HEK293 (cell line): ENCODE results near the gene DMGDH.

ENCODE experiments used
- CTCF ChIA-PET: fragments of 350-600 bp; formaldehyde crosslinking; extraction: SDS; loops from one replicate; lab custom pipeline; 2021; ENCODE audit warnings: antibody characterized with exemption; lab: Yijun Ruan, JAX
- POLR2A ChIA-PET: fragments of 300-600 bp; formaldehyde crosslinking; extraction: SDS; loops from one replicate; lab custom pipeline; 2020; ENCODE audit warnings: antibody characterized with exemption, inconsistent platforms; lab: Yijun Ruan, JAX
- H3K27ac ChIP-seq: fragments of 200-500 bp; sonication (Bioruptor generic); 2 replicates; pipeline ENCODE4 v1.5.1; 2014; ENCODE audit warnings: low read depth, low read length, control low read depth, inconsistent platforms; ENCODE audit errors: extremely low read depth
- H3K36me3 ChIP-seq, 2 experiments: fragments of 200-500 bp in 1 of 2; sonication (Bioruptor generic) in 1 of 2; 1 replicate in 1 of 2; 2 replicates in 1 of 2; pipeline ENCODE4 v1.5.1; 2014 to 2017; ENCODE audit warnings: inconsistent platforms in 2 of 2, low read length in 2 of 2; ENCODE audit not compliant: control insufficient read depth in 2 of 2, insufficient read depth in 1 of 2
- H3K4me1 ChIP-seq: fragments of 200-500 bp; sonication (Bioruptor generic); 2 replicates; pipeline ENCODE4 v1.5.1; 2014; ENCODE audit warnings: mild to moderate bottlenecking, low read length, inconsistent platforms; ENCODE audit not compliant: control insufficient read depth, insufficient read depth
- H3K4me3 ChIP-seq: 2 replicates; pipeline ENCODE4 v1.5.1; 2011; ENCODE audit warnings: low read depth, mild to moderate bottlenecking, control low read depth, low read length, moderate library complexity
- H3K9me3 ChIP-seq: fragments of 200-500 bp; sonication (Bioruptor generic); 2 replicates; pipeline ENCODE4 v1.5.1; 2014; ENCODE audit warnings: low read depth, low read length, inconsistent platforms; ENCODE audit not compliant: control insufficient read depth, insufficient read depth
- KLF8 ChIP-seq: fragments of 450-650 bp; formaldehyde crosslinking; IDR thresholded peaks from 2 replicates; pipeline ENCODE4 v1.5.1; 2016; ENCODE audit warnings: missing biosample characterization, missing genetic modification characterization
- TRIM28 ChIP-seq: IDR thresholded peaks from 2 replicates; pipeline ENCODE4 v1.6.1; 2011; ENCODE audit warnings: low read length, control low read depth, borderline replicate concordance
- WT1 ChIP-seq: fragments of 450-650 bp; formaldehyde crosslinking; IDR thresholded peaks from 2 replicates; pipeline ENCODE4 v1.5.1; 2016; ENCODE audit warnings: missing biosample characterization, missing genetic modification characterization
- ZBTB44 ChIP-seq: fragments of 450-650 bp; IDR thresholded peaks from 2 replicates; pipeline ENCODE4 v1.5.1; 2018; ENCODE audit warnings: missing biosample characterization, mild to moderate bottlenecking, missing genetic modification characterization
- ZNF16 ChIP-seq: fragments of 450-650 bp; formaldehyde crosslinking; IDR thresholded peaks from 2 replicates; pipeline ENCODE4 v1.5.1; 2016; ENCODE audit warnings: low read depth, missing biosample characterization, missing genetic modification characterization
- ZNF174 ChIP-seq: fragments of 450-650 bp; formaldehyde crosslinking; IDR thresholded peaks from 2 replicates; pipeline ENCODE4 v1.5.0; 2017; ENCODE audit warnings: missing biosample characterization, mild to moderate bottlenecking, missing genetic modification characterization
- ZNF202 ChIP-seq: fragments of 450-650 bp; formaldehyde crosslinking; IDR thresholded peaks from 2 replicates; pipeline ENCODE4 v1.5.1; 2016; ENCODE audit warnings: missing biosample characterization, missing genetic modification characterization, borderline replicate concordance
- ZNF274 ChIP-seq, 2 experiments: fragments of 200-500 bp in 1 of 2; fragments of 450-650 bp in 1 of 2; sonication (Bioruptor generic) in 1 of 2; formaldehyde crosslinking in 1 of 2; IDR thresholded peaks; 2 replicates each; pipeline versions ENCODE4 v1.5.1 to v1.6.1; 2014 to 2016; ENCODE audit warnings: borderline replicate concordance in 1 of 2, inconsistent platforms in 1 of 2, low read length in 1 of 2, missing biosample characterization in 1 of 2, missing genetic modification characterization in 1 of 2
- ZNF362 ChIP-seq: fragments of 450-650 bp; formaldehyde crosslinking; IDR thresholded peaks from 2 replicates; pipeline ENCODE4 v1.5.1; 2016; ENCODE audit warnings: missing biosample characterization, missing genetic modification characterization
- ZNF501 ChIP-seq: fragments of 450-650 bp; formaldehyde crosslinking; IDR thresholded peaks from 2 replicates; pipeline ENCODE4 v1.5.1; 2016; ENCODE audit warnings: missing biosample characterization, missing genetic modification characterization
- ZNF518A ChIP-seq: fragments of 450-650 bp; formaldehyde crosslinking; conservative IDR thresholded peaks from 2 replicates; pipeline ENCODE4 v1.5.1; 2016; ENCODE audit warnings: low read depth, missing biosample characterization, missing genetic modification characterization
- ZNF571 ChIP-seq: fragments of 450-650 bp; formaldehyde crosslinking; IDR thresholded peaks from 2 replicates; pipeline ENCODE4 v1.5.0; 2017; ENCODE audit warnings: missing biosample characterization, missing genetic modification characterization
- ZNF596 ChIP-seq: fragments of 450-650 bp; IDR thresholded peaks from 2 replicates; pipeline ENCODE4 v1.5.0; 2018; ENCODE audit warnings: missing biosample characterization, mild to moderate bottlenecking, missing genetic modification characterization, moderate library complexity
- ZNF621 ChIP-seq: fragments of 450-650 bp; formaldehyde crosslinking; IDR thresholded peaks from 2 replicates; pipeline ENCODE4 v1.5.1; 2017; ENCODE audit warnings: missing biosample characterization, missing genetic modification characterization
- ZNF629 ChIP-seq: fragments of 450-650 bp; formaldehyde crosslinking; IDR thresholded peaks from 2 replicates; pipeline ENCODE4 v1.5.1; 2017; ENCODE audit warnings: missing biosample characterization, missing genetic modification characterization
- ZNF837 ChIP-seq: fragments of 450-650 bp; formaldehyde crosslinking; IDR thresholded peaks from 2 replicates; pipeline ENCODE4 v1.5.1; 2016; ENCODE audit warnings: missing biosample characterization, missing genetic modification characterization
- ZSCAN16 ChIP-seq: fragments of 450-650 bp; formaldehyde crosslinking; IDR thresholded peaks from 2 replicates; pipeline ENCODE4 v1.5.1; 2016; ENCODE audit warnings: missing biosample characterization, missing genetic modification characterization
- ZSCAN4 ChIP-seq: fragments of 450-650 bp; formaldehyde crosslinking; IDR thresholded peaks from 2 replicates; pipeline ENCODE4 v1.5.1; 2017; ENCODE audit warnings: missing biosample characterization, missing genetic modification characterization

The DMGDH gene

GRCh38 chr5:79075646-79076426 is 6.4 kb upstream of the DMGDH start:
- Histone ChIP-seq H3K27ac (no peak overlapping the region), H3K9me3 (no peaks in the 10 kb centered on the region), H3K4me3 (no peak overlapping the region), H3K4me1 (no peaks in the 10 kb centered on the region), H3K36me3 (no peaks in the 10 kb centered on the region)
- ChIA-PET CTCF (interaction anchor here (0.6 to 2.2 kb wide), 2 partner anchors 51 to 55 kb away, joined by 4 to 10 read pairs; no protein-coding TSS in a partner anchor), POLR2A (no interaction called here)
- no peak for TF ChIP-seq ZNF501 (tag by site-specific recombination)
- TF ChIP-seq ZNF174 (tag by site-specific recombination): no peak
- TF ChIP-seq ZNF362 (tag by site-specific recombination): no peak
- TF ChIP-seq ZNF518A (tag by site-specific recombination): no peak
- no peak for TF ChIP-seq ZSCAN4 (tag by site-specific recombination)
- TF ChIP-seq ZNF202 (tag by site-specific recombination): no peak
- TF ChIP-seq ZNF629 (tag by site-specific recombination): no peak
- no peak for TF ChIP-seq ZSCAN16 (tag by site-specific recombination)
- no peak for TF ChIP-seq ZNF837 (tag by site-specific recombination)

GRCh38 chr5:79074641-79075040 is 5.2 kb upstream of the DMGDH start:
- POLR2A ChIA-PET: no interaction called here
- CTCF ChIA-PET: interaction anchor here (0.6 to 2.2 kb wide), 3 partner anchors 50 to 72 kb away, joined by 3 to 10 read pairs (median 5); no protein-coding TSS in a partner anchor
- Histone ChIP-seq H3K36me3 (no peaks in the 10 kb centered on the region), H3K4me1 (no peaks in the 10 kb centered on the region), H3K4me3 (no peak overlapping the region), H3K9me3 (no peaks in the 10 kb centered on the region), H3K27ac (no peak overlapping the region)
- TF ChIP-seq ZNF596 (tag by site-specific recombination): no peak
- TF ChIP-seq TRIM28: peak; percentile 62; the same call in 1 of the 2 replicates
- no peak for TF ChIP-seq ZSCAN4 (tag by site-specific recombination)

GRCh38 chr5:79070350-79070667 is 835 bp upstream of the DMGDH start:
- no peaks in the 10 kb centered on the region for H3K36me3 ChIP-seq
- ChIA-PET POLR2A (no interaction called here), CTCF (interaction anchor here (1.4 kb wide), 1 partner anchor 45 kb away, joined by 3 read pairs; no protein-coding TSS in a partner anchor)

More at GRCh38 chr5:79070350-79070667, 835 bp upstream of the DMGDH start:
- Histone ChIP-seq H3K9me3 (no peaks in the 10 kb centered on the region), H3K4me1 (no peaks in the 10 kb centered on the region), H3K27ac (no peak overlapping the region), H3K4me3 (no peak overlapping the region)
- TF ChIP-seq ZNF571 (no peak), ZNF621 (tag by site-specific recombination) (no peak), ZBTB44 (tag by site-specific recombination) (no peak), ZNF16 (tag by site-specific recombination) (no peak), KLF8 (tag by site-specific recombination) (no peak), ZNF274 (IDR thresholded peaks at IDR 0.05; ENCODE audit: low read length) (no peak), ZNF274 (tag by site-specific recombination; IDR thresholded peaks at IDR 0.05; ENCODE audit: borderline replicate concordance) (no peak), ZNF837 (tag by site-specific recombination) (no peak), WT1 (tag by site-specific recombination) (no peak)
